Stimulated activated CD8-positive, alpha-beta memory T cell treated with anti-CD3 and anti-CD28 coated beads, Interleukin-7, amount 100 ng/mL, for 24 hours (primary cell): ENCODE data around the gene MLX.
"Not testable (repeated sequence)": the region's sequence is repeated elsewhere in the genome, so short reads cannot be mapped to it uniquely, and the experiment has no call there.

Source experiments
- DNase-seq: peaks from one replicate; pipeline ENCODE4 v3.0.0-alpha.2; 2020; ENCODE audit warnings: low read depth

The MLX gene

DNA sequence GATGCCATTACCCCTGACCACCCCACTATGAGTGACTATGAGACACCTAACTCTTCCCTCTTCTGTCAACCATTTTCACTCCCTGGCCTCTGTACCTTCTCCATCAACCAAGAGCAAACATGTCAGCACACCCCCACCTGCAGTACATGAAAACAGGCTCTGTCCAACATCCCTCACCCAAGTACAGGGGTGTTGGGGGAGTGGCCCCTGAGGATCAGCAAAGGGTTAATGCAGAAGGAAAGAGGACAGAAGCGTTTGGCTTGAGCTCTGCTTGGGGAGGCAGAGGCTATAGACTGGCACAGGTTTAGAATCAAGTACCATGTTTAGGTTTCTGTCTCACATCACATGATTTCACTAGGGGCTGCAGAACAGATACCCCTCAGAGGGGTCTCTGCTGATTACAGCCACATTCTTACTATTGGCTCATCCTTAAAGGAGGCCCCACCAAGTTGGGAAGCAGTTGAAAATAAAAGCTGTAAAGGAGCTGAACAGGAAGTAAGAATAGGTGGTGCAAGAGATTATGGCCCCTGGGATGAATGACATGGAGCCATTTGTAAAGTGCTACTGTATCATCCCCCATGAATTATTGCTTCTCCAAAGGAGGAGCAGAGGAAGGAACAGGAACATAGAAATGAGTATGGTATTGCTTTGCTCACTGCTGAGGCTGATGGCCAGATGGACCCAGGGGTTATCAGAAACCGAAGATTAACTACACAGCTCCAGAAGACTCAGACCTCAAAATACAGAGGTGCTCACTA, 13.1 kb downstream of the MLX start:
- no peak for DNase-seq

DNA sequence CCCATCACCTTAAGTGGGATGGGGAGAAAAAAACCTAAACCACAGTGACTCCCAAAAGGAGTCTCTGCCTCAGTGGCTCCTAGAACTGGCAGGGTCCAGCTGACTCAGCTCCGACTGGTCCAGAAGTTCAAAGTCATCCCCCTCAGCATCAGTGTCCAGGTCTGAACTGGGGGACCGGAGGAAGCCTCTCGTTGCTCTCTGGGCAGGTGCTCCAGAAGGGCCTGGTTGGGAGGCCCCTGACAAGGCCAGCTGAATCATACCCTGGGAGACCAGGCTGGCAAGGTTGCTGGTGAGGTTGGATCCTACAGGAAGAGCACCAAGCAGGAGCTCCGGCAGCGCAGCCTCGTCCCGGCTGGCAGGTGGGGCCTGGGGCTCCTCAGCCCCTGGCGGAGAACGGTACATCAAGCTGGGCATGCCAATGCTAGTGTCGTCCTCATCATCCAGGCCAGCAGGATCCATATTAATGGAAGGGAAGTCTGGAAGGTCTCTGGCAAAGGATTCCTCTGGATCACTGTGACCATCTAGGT, 14.9 kb downstream of the MLX start:
- DNase-seq, result no peak

DNA sequence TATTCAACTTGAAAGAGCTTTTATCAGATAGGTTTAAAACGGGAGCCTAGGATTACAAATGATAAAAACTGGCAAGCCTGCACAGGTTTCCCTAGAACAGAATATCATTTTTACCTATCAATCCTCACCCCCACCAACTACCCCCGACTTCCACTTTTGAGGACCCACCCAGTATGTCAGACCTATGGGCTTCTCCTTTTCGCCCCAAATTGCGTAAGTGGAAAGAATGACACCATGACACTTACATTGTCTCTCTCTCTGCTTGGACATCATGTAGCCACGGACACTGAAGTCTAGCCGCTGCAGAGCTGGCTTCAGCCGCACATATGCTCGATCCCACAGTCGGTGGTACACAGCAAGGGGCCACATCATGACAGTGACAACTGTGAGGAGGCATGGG, 18.0 kb downstream of the MLX start:
- no peak for DNase-seq

DNA sequence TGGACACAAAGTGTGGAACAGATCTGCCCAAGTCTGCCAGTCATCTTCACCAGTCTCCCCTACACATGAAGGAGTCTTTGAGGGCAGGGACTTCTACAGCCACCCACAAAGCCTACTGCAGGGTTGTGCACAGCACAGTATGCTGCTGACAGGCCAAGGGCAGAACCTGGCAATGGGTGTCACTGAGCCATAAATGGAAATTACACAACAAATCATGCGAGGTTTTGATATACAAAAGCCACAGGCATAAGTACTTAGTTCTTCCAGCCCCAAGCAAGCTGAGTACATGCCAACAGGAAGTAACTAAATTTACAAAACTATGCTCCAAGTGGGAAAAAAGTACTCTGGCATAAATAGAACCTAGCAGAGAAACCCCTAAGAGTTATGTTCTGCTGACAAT, 18.5 kb downstream of the MLX start:
- DNase-seq, result no peak

DNA sequence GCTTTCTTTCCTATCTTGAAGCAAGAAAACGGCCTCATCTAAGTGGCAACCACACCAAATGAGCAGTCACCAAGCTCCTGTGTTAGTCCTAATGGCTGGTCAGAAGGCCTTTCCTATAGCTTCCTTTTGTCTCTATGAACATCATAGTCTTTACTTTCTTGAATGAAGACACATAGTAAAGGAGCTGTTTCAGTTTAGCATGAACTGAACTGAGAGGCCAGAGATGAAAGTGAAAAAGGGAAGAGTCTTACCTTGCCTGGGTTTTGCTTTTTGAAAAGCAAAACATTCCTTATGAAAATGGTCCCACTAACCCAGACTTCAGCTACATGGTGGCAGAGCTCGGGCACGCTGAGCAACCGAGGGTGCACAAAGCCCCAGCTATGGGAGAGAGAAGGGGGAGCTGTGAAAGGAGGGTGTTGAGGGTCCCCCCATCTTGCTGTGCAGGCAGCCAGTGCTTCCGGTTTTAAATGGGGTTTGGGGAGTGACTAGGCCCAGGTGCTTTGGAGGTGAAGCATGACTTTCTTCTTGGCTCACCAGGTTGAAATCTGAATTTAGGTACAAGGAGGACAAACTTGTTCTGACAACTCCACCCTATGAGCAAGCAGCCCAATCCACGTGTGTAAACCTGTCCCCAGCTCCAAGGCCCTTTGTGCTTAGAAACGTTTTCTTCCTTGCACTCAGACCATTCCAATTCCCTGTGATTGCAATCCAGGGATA, 19.8 kb downstream of the MLX start:
- no peak for DNase-seq

DNA sequence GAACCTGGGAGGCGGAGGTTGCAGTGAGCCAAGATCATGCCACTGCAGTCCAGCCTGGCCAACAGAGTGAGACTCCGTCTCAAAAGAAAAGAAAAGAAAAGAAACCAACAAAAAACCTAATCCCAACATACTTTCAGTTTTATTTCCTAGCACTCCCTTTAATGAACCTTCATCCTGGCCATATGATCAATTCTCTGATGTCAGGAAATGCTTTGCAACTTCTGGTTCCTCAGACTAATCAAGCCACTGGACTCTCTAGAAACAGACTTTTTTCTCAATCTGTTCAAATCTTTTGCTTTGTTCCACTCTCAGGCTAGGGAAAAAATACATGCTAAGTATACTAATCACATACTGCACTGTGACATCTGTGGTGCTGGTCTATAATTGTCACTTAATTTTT, 24.0 kb downstream of the MLX start:
- no peak for DNase-seq

DNA sequence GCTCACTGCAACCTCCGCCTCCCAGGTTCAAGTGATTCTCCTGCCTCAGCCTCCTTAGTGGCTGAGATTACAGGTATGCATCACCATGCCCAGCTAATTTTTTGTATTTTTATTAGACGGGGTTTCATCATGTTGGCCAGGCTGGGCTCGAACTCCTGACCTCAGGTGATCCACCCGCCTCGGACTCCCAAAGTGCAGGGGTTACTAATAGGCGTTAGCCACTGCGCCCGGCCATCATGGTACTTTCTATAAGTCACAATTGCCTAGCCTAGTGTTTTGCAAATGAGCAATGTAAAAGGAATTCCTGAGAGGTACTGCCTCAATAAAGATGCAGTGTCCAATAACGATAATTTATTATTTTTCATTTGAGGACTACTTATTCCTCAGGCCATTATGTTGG, 24.5 kb downstream of the MLX start:
- DNase-seq, result no peak

DNA sequence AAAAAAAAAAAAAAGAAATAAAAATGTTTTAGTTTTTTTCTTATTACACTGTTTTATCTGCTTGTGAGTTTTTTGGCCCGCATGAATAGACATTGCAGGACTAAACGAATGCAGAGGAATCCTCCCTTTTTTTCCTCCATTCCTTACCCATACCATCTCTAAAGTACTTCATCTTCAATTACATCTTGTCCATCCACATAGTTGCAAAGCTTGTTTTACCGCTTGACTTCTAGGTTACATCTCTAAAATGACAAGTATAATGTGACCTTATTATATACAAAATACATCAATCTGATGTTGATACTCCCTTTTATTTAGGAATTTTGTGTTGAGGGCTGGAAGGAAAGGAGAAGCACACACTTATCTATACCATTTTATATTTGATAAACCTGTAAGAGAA, 29.5 kb downstream of the MLX start:
- DNase-seq, result no peak

DNA sequence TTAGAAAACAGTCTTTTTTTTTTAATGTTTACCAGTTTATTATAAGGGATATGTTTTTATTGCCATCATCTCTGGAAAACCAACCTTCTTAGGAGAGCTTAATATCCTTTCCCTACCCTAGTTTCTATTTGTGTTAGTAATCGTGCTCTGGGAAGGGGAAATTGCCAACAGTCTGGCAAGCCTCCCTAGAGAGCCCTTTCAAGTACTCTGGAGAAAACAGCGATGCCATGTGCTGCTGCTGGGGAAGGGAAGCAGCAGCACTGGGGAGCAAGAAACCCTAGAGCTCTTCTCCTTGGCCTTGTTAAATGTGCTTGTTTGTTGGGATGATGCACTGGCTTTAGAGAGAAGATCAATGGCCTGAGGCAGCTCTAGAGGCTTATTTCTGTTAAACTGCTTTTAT, 32.0 kb downstream of the MLX start:
- no peak for DNase-seq

DNA sequence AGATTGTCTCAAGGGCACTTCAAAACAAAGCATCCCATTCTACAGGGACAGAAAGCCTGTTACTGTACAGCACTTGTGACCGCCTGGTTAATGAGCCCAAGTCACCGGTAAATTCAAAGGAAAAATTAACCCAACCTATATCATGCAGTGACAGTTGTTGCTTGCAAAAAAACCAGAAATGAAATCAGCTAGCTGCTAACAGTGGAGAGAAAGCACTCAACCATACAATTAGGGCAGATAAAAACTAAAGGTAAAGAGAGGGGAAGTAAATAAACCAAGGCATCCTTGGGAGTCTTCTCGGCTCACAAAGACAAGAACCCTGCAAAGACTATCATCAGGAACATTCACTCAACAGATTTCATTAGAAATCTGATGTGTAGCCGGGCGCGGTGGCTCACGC, 36.4 kb downstream of the MLX start:
- DNase-seq, result no peak

DNA sequence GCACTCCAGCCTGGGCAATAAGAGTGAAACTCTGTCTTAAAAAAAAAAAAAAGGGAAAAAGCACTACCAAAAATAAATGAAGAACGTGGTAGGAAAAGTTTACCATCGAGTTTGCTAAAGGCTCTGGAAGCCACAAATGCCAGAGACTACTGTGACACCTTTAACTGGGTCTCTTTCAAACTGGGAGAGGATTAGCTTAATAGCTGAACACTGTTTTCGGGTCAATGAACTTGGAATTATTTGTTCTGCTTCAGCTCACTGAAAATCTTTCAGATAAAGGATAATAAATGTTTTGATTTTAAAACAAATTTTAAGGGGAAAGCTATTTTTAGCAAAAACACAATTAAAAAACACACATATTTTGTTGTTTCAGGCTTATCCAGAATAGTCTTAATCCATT, 40.9 kb downstream of the MLX start:
- DNase-seq, result no peak

DNA sequence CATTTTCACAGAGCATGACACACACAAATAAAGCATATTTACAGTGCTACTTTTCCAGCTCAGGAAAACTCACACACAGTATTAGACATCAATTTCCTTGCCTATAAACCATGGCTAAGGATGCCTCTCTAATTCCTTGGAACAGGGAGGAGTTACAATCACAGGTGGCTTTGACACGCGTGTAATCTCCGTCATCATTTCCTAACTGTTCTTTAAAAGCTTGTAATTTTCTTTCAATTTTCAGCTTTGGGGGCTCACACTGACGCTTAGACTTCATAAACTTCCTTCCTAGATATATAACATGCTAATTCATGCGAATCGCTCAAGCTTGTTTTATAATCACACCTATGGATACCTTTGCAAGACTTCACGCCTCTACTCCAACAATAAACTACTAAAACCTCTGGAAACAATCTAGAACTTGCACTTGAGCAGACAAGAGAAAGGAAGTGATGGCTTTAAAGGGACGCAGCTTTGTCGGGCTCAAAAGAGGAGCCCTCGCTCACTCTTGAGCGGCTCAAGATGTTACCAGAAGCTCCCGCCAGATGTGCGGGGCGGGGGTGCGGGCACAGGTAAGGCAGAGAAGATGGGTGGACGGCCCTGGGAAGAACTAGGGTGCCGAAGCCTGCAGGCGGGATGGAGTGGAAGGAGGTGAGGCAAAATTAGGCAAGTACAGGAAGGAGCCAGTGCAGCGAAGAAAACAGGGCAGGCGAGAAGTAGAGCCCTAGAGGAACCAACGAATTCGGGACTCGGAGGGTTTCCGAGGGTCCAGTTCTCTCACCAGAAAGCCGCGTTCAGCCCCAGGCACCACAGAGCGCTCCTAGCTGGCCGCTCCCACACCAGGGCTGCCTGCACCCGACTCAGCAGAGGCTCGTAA, 41.6 kb downstream of the MLX start:
- peak; percentile 4 for DNase-seq

DNA sequence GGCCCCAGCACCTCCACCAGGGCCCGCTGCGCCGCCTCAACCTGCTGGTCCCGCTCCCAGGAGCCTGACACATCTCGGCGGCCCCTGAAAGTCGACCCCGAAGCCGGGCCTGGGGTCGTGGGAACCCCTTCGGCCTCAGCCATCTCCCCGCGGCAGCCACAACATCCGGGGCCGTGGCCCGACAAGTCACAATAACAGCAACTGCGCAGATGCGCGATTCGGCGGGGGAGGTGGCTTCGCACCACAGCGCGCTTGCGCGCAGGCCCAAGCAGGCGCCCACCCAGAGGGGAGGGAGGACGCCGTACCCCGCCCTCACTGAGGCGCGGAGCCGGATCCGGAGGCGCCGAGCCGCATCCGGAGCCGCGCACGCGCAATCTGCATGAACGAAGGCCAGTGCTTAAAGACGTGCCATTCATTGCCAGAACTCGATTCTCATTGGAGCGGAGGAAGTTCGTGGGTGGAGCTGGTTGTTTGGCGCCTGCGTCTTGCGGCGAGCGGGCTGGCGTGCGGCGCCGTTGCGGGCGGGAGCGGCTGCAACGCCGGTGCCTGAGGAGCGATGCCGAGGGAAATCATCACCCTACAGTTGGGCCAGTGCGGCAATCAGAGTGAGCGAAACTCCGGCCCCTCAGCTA, 42.4 kb downstream of the MLX start, which contains the start of the genes RETREG3 and TUBG1:
Gene RETREG3 (minus strand): TSS at position 193 of the 632 bp plus-strand sequence. CDS start 50 bp downstream, at position 143.
Gene TUBG1 (plus strand): TSS at position 502 of the 632 bp plus-strand sequence. CDS start 55 bp downstream, at position 557.
- peak; percentile 95 for DNase-seq

DNA sequence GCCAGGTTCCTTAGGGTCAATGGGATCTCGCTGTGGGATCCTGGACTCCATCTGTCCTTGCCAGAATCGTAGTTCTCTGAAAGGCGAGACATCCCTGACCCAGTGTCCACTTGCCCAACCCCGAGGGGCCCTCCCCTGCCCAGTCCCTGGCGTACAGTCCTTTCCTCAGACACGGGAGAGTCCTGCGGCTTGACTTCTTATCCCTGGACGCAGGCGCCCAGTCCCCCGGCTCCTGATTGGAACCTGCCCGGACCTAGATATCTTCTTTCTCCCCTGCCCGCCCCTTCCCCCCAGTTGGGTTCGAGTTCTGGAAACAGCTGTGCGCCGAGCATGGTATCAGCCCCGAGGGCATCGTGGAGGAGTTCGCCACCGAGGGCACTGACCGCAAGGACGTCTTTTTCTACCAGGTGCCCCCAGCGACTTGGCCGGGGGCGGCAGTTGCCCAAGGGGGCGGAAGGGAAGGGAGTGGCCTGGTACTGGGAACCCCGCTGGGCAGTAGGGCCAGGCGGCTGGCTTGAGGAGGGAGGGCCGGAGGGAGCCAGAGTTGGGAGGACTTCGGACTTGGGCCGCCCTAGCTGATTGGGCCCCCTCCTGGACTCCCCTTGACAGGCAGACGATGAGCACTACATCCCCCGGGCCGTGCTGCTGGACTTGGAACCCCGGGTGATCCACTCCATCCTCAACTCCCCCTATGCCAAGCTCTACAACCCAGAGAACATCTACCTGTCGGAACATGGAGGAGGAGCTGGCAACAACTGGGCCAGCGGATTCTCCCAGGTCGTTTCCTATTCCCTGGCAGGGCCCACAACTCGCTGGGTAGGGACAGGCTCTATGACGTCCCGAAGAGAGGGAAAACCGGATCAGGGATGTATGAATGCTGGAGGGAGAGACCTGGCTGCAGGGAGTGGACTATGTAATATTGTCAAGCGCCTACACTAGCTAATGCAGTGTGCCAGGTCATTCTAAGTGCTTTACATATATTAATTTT, 43.2 kb downstream of the MLX start:
- not testable (repeated sequence) for DNase-seq

DNA sequence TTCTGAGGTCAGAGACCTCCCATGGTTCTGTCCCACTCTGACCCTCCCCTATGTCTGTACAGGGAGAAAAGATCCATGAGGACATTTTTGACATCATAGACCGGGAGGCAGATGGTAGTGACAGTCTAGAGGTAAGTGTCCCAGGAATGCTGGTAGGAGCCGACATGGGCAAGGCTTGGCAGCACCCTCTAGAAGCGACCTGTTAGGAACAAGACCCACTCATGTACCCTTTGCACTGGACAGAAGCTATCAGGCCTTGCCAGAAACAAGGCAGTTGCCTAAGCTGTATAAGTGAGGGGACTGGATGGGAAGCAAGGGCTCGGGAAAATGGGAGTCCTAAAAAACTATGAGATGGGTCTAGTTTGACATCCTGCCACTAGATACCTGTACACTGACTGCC, 45.1 kb downstream of the MLX start:
- no peak for DNase-seq

DNA sequence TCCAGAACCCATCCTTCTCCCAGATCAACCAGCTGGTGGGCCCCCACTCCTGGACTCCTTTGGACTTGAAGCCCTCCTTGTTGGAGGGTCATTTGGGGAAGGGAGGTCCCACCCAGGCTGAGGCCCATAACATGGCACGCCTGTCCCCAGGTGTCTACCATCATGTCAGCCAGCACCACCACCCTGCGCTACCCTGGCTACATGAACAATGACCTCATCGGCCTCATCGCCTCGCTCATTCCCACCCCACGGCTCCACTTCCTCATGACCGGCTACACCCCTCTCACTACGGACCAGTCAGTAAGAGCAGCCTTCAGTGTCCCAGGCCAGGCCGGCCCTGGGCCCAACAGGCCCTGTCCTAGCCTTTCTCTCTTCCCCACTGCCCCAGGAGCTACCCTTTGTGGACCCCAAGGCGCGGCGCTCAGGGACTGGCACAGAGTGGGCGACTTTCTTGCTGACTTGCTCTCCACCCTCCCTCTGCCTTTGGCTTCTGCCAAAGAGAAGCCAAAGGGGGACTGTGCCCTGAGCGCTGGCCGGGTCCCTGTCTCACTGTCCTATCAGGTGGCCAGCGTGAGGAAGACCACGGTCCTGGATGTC, 46.9 kb downstream of the MLX start:
- no peak for DNase-seq

DNA sequence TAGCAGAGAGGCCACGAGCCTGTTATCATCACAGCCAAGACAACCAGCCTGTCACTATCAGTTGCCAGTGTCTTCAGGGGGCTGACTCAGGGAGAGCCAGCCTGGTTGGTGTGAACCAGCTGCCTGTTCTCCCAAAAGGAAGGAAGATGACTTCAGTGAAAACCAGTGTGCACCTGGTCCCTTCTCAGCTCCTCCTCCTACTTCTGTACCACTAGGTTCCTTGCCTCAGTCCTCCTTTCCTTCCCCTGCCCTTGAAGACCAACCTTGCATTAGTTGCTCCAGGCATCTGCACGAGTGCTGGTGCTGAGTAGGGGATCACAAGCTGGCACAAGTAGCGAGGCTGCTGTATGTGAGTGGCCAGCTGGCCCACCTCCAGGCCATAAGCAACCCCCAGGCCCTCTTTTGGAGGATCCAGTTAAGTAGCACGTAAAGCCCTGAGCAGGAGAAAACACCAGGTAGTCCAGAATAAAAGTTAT, 51.1 kb downstream of the MLX start:
- DNase-seq, result no peak

DNA sequence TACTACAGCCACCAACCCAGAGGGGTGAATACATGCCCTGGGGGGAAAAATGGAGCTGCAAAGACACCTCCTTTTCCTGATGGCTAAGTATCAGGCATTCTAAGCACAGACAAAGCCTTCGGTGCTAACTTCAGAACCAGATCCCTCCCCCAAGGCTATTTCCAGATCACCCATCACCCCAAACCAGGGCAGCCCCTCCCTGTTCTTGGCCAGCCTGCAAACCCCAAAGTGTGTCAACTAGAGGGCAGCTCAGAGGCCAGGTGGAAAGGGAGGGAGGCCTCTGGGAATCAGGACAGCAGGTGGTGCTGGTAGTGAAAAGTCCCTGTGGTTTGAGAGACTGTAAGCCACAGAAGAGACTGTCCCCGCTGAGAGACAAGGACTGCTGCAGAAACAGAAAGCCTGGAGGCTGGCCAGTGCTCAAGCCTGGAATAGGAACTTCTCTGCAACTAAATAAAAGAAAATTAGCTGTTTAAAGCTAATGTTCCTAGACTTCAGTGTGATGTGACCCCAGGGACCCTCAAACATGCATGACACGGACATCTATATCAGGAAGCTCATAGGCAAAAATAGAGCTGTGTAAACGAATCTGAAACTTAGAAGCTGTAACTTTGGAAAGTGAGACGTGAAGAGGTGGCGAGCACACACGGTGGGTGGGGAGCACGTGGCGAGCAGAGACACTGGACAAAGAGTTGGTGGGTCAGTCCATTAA, 51.7 kb downstream of the MLX start:
- DNase-seq, result no peak

DNA sequence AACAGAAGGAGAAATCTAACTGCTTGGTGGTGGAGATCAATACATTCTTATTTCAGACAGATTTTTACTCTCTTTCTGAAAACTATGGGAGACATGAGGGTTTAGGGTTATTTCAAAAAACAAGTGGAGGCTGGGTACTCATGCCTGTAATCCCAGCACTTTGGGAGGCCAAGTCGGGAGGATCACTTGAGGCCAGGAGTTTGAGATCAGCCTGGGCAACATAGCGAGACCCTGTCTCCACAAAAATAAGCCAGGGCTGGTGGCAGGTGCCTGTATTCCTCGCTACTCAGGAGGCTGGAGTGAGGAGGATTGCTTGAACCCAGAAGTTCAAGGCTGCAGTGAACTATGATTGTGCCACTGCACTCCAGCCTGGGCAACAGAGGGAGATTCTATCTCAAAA, 55.1 kb downstream of the MLX start:
- DNase-seq, result not testable (repeated sequence)
